ENCODE measurements around the gene UBR3. TPM values are rescaled to one million over a fixed set of nuclear protein-coding genes. Genes with fewer than 3 reads are reported as not detected.

The UBR3 gene
- total and polyA plus RNA-seq, 2 of the 4 experiments (the other 2 are of a cell fraction) = 10.0 to 33.9 TPM

DNA sequence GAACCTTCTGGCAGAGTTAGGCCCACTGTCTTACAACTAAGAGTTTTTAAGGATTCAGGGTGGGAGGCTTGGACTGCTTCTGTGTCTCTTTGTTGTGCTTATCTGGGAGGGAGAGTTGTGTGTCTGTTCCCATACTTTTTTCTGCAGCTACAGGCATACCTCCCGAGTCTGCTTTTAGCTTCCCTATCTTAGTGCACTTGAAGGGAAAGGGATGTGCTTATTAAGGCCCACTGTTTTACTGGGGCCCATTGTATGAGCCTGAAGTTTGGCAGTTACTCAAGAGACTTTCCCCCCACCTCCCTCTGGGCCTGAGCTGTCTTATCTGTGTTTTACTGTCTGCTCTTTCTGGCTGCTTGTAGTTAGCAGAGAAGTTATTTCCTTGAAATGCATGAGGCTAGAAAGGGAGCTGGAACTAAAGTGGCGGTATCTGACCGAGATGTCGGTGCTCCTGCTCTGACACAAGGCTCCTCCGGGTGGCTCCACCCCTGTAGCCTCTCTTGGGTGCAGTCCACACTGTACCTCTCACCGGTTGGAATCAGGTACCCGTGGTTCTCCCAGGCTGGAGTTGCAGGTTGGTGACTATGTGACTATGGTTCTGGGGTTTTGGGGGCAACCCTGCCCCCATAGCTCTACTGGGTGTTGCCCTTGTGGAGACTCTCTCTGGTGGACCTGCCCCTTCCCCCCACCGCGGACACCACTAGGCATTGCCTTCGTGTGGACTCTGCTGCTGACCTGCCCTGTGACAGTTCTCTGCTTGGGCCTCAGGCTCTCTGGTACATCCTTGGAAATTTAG lies 12.9 kb downstream of the UBR3 start:
- TF ChIP-seq, protein P1, sequence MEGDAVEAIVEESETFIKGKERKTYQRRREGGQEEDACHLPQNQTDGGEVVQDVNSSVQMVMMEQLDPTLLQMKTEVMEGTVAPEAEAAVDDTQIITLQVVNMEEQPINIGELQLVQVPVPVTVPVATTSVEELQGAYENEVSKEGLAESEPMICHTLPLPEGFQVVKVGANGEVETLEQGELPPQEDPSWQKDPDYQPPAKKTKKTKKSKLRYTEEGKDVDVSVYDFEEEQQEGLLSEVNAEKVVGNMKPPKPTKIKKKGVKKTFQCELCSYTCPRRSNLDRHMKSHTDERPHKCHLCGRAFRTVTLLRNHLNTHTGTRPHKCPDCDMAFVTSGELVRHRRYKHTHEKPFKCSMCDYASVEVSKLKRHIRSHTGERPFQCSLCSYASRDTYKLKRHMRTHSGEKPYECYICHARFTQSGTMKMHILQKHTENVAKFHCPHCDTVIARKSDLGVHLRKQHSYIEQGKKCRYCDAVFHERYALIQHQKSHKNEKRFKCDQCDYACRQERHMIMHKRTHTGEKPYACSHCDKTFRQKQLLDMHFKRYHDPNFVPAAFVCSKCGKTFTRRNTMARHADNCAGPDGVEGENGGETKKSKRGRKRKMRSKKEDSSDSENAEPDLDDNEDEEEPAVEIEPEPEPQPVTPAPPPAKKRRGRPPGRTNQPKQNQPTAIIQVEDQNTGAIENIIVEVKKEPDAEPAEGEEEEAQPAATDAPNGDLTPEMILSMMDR (conservative IDR thresholded peaks at IDR 0.05; ENCODE audit: low read depth, low read length) = no peak
- no peak for TF ChIP-seq NFE2L2 (IDR thresholded peaks at IDR 0.05; ENCODE audit: low read depth, low read length)
- no peak for TF ChIP-seq FOS (IDR thresholded peaks at IDR 0.05; ENCODE audit: low read depth, low read length)
- no peak for TF ChIP-seq MXI1 (IDR thresholded peaks at IDR 0.05; ENCODE audit: borderline replicate concordance, low read depth, low read length)
- no peak for TF ChIP-seq MAFK (IDR thresholded peaks at IDR 0.05; ENCODE audit: low read depth, low read length)
- TF ChIP-seq SMC3 (IDR thresholded peaks at IDR 0.05; ENCODE audit: low read depth, low read length) = no peak
- no peak for TF ChIP-seq MAZ (IDR thresholded peaks at IDR 0.05; ENCODE audit: borderline replicate concordance, low read depth, low read length)
- no peak for TF ChIP-seq RCOR1 (IDR thresholded peaks at IDR 0.05; ENCODE audit: insufficient replicate concordance, low read length)
- no peak for TF ChIP-seq RAD21 (IDR thresholded peaks at IDR 0.05; ENCODE audit: low read length)
- no peak for TF ChIP-seq CHD1 (IDR thresholded peaks at IDR 0.05; ENCODE audit: low read depth, low read length)
- TF ChIP-seq, protein P2, sequence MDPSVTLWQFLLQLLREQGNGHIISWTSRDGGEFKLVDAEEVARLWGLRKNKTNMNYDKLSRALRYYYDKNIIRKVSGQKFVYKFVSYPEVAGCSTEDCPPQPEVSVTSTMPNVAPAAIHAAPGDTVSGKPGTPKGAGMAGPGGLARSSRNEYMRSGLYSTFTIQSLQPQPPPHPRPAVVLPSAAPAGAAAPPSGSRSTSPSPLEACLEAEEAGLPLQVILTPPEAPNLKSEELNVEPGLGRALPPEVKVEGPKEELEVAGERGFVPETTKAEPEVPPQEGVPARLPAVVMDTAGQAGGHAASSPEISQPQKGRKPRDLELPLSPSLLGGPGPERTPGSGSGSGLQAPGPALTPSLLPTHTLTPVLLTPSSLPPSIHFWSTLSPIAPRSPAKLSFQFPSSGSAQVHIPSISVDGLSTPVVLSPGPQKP (IDR thresholded peaks at IDR 0.05; ENCODE audit: borderline replicate concordance, low read depth, low read length) = no peak
- TF ChIP-seq, protein P3, sequence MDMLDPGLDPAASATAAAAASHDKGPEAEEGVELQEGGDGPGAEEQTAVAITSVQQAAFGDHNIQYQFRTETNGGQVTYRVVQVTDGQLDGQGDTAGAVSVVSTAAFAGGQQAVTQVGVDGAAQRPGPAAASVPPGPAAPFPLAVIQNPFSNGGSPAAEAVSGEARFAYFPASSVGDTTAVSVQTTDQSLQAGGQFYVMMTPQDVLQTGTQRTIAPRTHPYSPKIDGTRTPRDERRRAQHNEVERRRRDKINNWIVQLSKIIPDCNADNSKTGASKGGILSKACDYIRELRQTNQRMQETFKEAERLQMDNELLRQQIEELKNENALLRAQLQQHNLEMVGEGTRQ (IDR thresholded peaks at IDR 0.05; ENCODE audit: low read depth, low read length) = no peak
- TF ChIP-seq RFX5 (IDR thresholded peaks at IDR 0.05; ENCODE audit: low read depth, low read length) = no peak
- no peak for TF ChIP-seq BHLHE40 (IDR thresholded peaks at IDR 0.05; ENCODE audit: low read depth, low read length)
- TF ChIP-seq CEBPB (IDR thresholded peaks at IDR 0.05; ENCODE audit: low read depth, low read length) = no peak
- Histone ChIP-seq H3K18ac (ENCODE audit: low read depth, low read length) (no peak overlapping the region), H3K36me3 (ENCODE audit: control insufficient read depth, insufficient read depth, low read length) (0 out of 2 replicates have a peak, but pooled peaks cover 2% of the 10 kb centered on the region), H3K56ac (ENCODE audit: extremely low read depth, insufficient read depth, low read length) (no peak overlapping the region), H2BK15ac (ENCODE audit: low read depth, low read length) (no peak overlapping the region), H3K4me1 (ENCODE audit: control insufficient read depth, insufficient read depth, low read length) (no peaks in the 10 kb centered on the region), H4K91ac (ENCODE audit: insufficient read depth, low read depth, low read length) (no peak overlapping the region), H3K79me1 (ENCODE audit: low read depth in 1 of 2, low read length in 2 of 2) (peaks cover 8 to 39% of the 10 kb centered on the region in 2 experiments), H3K9me1 (ENCODE audit: insufficient read depth, low read length) (peaks cover 9% of the 10 kb centered on the region), H3K14ac (replicated peaks; ENCODE audit: low read depth, low read length) (no peak overlapping the region), H2AK9ac (replicated peaks; ENCODE audit: low read depth, low read length, poor library complexity) (no peak overlapping the region), H2BK20ac (ENCODE audit: low read depth, low read length) (no peak overlapping the region), H4K8ac (ENCODE audit: low read depth in 2 of 2, low read length in 2 of 2) (no peak overlapping the region), H3K4ac (ENCODE audit: low read depth, low read length) (no peak overlapping the region), H3K9me3 (ENCODE audit: control insufficient read depth, insufficient read depth, low read length) (no peaks in the 10 kb centered on the region), H2AFZ (replicated peaks; ENCODE audit: low read length, poor library complexity) (no peak overlapping the region), H3K27me3 (ENCODE audit: control insufficient read depth, insufficient read depth, low read length) (no peaks in the 10 kb centered on the region), H4K20me1 (ENCODE audit: insufficient read depth, low read length) (peaks cover 21% of the 10 kb centered on the region), H3K4me2 (ENCODE audit: low read depth, low read length) (no peak overlapping the region), H3K23ac (ENCODE audit: low read depth, low read length) (no peak overlapping the region), H3K27ac (ENCODE audit: insufficient read depth, low read length) (no peak overlapping the region), H3K9ac (ENCODE audit: low read depth, low read length) (no peak overlapping the region), H3K4me3 (ENCODE audit: insufficient read depth, low read depth, low read length) (no peak overlapping the region), H2BK120ac (ENCODE audit: low read depth, low read length) (no peak overlapping the region), H2BK5ac (ENCODE audit: low read depth, low read length, poor library complexity, severe bottlenecking) (no peak overlapping the region), H4K5ac (ENCODE audit: low read depth, low read length) (no peak overlapping the region), H2AK5ac (ENCODE audit: low read depth, low read length) (no peak overlapping the region)
- POLR2A ChIA-PET (ENCODE audit: unreplicated experiment) = no interaction called here
- DNase-seq (peak; percentile 17), ATAC-seq (ENCODE audit: low read depth) (no peak)
- CTCF ChIA-PET = interaction anchor here (0.6 kb wide), 1 partner anchor 38 kb away, joined by 5 read pairs; no protein-coding TSS in a partner anchor
- intact Hi-C loops (cut with micrococcal nuclease) = no loop called here
- BruUV-seq (replicated peaks) = no TSS peak
- in situ Hi-C loops (cut with MboI; ENCODE audit: low sequenced_read_pairs) = no loop called here
- dilution Hi-C loops (cut with HindIII; ENCODE audit: low sequenced_read_pairs, unreplicated experiment) = no loop called here
- WGBS, 2 experiments (ENCODE audit: extremely low coverage in 2 of 2, insufficient read length in 1 of 2) = 66% methylated on average over 4 of the region's 10 CpGs; no CpG with 5 or more reads in 1 of the 2 experiments
